HG02884 (cell line): ENCODE data around the gene PCNX3.

Experiments
- ATAC-seq: cut with Tn5 transposase; IDR thresholded peaks from one replicate; pipeline ENCODE4 v1.9.1; 2021; ENCODE audit warnings: mild to moderate bottlenecking, moderate library complexity; ENCODE audit not compliant: unreplicated experiment

Gene PCNX3

DNA sequence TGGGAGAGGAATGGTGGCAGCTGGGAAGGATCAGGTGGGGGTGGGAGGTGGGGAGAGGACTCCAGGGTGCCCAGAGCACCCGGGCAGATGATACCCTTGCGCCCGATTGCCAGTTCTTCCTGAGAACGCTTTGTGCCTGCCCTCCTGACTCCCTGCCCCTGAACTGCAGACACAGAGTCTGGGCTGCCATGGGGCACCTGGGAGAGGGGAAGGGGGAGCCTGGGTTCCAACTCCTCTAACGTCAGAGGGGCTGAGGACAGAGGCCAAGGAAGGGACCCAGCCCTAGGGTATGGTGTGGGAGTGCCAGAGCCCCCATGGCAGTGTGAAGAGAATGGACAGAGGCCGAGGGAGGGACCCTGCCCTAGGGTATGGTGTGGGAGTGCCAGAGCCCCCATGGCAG lies 19.1 kb upstream of the PCNX3 start:
- ATAC-seq = no peak

- no peak for ATAC-seq
Measured at GRCh38 chr11:65598258-65598699, 17.3 kb upstream of the PCNX3 start.

GRCh38 chr11:65599216-65599954 lies 16.2 kb upstream of the PCNX3 start:
- ATAC-seq = no peak

DNA sequence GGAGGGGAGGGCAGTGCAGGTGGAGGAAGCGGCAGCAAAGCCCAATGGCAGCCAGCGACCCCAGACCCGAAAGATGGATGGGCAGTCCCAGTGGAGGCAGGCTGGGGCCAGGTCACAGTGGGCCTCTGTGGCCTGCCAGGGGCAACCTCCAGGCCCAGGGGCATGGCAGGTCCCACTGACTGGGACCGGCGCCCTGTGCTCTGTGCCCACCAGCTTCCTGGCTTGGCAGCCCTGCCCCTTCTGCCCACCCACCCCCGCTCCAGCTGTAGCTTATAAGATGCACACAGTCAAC lies 15.7 kb upstream of the PCNX3 start:
- no peak for ATAC-seq

DNA sequence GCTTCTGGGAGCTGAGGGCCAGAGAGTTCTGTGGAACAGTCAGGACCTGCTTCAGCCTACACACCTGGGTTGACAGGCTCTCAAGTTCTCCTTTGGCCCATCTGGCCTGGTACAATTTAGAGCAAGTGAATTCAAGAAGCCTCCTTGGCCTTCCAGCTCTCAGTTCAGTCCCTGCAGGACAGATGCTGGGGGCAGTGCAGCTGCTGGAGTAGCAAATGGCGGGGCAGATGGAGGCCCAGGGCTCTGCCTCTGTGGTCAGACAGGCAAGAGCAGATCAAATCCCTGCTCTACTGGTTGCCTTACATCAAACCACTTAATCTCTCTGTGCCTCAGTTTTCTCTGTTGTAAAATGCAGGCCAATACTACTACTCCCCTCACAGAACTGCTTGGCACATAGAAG lies 11.3 kb upstream of the PCNX3 start:
- no peak for ATAC-seq

DNA sequence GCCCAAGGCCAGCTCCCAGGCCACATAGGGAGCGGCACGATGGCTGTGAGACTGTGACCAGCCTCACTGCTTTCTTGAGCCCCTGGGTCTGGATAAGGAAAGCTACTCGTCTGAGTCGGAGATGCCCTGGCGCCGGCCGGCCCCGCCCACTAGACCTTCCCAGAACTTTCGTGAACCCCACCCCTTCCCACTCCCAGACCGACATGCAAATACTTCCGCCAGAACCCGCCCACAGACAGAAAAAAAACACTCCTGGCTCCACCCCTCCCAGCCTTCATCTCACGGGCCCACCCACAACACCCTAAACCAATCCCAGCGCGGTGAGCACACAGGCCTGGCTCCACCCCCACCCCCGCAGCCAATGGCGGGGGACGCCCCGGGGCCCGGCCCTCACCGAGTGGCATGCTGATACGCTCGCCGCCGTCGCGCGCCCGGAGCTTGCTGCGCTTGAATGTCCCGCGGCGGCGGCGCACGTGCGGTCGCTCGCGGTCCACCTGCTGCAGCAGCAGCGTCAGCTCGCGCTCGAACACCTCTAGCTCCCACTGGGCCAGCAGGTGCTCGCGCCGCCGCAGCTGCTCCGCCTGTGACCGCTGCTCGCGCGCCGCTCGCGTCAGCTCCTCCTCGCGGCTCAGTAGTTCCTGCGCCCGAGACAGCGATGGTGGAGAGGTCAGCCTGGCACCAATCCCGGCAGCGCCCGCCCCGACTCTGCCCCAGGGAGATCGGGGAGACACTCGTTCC lies 8.5 kb upstream of the PCNX3 start:
- no peak for ATAC-seq

GRCh38 chr11:65607614-65608426 lies 7.8 kb upstream of the PCNX3 start:
- ATAC-seq = no peak

DNA sequence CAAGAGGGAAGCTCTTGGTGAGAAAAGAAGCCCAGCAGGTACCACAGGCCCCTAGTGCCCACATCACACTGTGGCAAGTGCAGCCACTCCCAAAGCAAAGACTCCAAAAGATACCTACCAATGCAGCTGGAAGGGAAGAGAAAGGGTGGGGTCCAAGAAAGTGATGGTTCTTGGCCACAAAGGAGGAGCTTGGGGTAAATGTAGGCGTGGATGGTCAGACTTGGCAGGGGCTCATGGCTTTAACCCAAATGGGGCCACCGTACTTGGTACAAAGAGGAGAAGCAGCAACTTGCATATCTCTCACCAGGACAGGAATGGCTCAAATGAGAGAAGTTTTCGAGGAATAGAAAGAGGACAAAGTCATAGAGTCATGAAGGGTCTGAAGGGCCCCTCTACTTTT lies 6.3 kb upstream of the PCNX3 start:
- ATAC-seq = no peak

GRCh38 chr11:65609665-65610064 lies 5.9 kb upstream of the PCNX3 start:
- no peak for ATAC-seq

GRCh38 chr11:65610404-65610803 lies 5.2 kb upstream of the PCNX3 start:
- ATAC-seq = no peak

DNA sequence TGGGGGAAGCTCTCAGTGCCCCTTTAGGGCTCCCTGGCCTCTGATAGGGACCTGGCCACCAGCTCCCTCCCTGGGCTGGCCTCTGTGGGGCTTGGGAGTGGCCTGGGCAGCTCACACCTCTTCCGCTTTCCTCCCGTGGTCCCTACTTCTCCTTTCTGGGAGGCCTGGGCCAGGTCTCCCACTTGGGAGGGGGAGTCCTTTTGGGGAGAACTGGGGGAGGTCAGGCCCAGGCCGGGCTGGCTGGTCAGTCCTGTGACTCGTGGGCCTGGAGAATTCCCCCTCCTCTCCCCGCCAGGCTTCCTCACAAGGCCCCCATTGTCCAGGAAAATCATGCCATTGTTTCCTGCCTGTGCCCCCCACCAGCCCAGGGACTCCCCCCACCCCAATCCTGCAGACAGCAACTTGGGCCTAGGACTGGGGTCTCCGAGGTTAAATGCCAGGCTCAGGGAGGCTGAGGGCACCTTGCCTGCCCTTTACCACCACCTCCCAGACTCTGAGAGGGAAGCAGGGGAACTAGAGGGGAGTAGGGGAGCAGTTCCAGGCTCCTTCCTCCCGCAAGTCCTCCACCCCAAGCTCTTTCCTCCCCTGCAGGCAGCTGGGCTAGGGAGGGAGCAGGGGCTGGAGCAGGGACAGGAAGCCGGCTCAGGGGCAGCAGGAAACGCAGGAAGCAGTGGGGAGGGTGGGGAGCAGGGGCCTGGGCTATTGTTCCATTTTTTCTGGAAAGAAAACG lies 4.4 kb upstream of the PCNX3 start:
- ATAC-seq = no peak

DNA sequence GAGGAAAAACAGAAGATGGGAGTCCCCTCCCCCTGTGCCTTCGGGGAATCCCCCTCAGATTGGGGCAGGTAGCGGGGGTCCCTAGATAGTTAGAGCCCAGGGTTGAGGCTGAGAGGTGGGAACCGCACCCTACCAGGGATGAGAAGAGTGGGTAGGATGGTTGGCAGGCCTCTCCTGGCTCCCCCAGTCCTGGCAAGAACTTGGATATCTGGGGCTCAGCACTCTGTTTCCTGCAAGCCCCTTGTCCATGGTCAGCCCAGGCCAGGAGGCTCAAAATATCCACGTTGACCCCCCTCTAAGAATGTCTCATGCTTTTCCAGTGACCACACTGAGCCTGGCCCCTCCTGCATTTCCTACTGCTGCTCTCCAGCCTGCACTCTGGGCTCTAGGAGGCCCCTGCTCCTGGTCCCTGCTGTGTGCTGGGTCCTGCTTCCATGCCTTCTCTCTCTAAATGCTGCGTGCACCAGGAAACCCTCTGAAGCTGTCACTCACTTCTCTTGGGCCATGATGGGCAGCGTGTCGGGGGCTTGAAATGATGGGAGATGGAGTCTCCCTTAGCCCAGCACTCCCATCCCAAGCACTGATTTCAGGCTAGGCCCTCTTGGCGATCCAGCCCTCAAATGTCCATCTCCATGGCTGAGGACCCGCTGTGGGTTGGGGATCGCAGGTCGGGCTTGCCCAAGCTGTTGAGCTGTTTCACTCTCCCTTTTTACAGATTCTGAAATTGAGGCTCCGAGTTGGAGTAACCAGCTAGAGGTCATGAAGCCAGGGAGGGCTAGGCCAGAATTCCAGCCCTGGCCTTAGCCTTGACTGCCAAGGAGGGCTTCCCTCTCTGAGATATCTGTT lies 3.6 kb upstream of the PCNX3 start:
- no peak for ATAC-seq

DNA sequence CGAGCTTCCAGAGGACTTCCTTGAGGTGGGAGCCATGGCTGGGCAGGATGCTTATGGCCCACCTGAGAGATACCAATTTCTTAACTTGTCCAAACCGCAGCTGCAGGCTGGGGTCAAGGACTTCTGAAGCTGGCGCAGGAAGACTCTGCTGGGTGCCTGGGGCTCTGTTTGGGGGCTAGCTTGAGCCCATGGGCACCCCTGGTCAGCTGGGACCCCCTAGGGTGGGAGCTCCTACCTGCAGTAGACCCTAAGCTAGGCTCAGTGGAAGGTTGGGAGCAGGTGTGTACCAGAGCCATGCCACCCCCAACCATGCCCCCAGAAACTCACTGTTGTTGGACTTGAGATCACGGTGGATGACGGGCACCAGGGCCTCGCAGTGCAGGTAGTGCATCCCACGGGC lies 2.9 kb upstream of the PCNX3 start:
- no peak for ATAC-seq

GRCh38 chr11:65613091-65613928 lies 2.3 kb upstream of the PCNX3 start:
- no peak for ATAC-seq

- ATAC-seq = no peak
Measured at GRCh38 chr11:65615950-65616574, 486 bp downstream of the PCNX3 start.

- ATAC-seq = no peak
Measured at GRCh38 chr11:65616575-65617001, 1.0 kb downstream of the PCNX3 start.

DNA sequence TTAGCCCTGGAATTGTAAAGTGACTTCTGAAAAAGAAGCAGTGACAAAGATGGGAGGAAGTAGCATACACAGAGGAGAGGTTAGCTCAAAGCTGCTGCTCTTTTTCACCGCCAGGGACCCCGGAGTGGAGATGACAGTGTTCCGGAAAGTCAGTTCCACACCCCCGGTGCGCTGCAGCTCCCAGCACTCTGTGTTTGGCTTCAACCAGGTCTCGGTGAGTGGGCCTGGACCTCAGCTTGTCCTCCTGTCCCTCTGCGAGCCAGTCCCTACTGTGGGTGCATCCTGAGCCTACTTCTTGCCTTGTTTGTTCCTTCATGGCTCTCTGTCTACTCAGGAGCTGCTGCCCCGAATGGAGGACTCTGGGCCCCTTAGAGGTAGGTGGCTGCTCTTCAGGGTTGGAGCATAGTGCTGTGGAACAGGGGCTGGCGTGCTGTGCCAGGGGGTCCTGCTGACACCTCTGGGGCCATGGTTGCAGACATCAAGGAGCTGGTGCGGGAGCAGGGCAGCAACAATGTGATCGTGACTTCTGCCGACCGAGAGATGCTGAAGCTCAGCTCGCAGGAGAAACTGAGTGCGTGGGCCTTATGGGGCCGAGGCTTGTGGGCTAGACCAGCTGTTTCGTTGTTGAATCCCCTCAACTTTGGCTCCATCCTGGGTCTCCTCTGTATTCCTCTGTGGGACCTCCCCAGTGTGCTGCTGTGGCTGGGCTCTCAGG lies 1.7 kb downstream of the PCNX3 start:
- no peak for ATAC-seq
